Measurements from ENCODE around the gene SKAP2. TPM values are rescaled to one million over a fixed set of nuclear protein-coding genes. Genes with fewer than 3 reads are reported as not detected.

The SKAP2 gene
- total RNA-seq (2022; extraction: Qiagen RNA extraction; ENCODE audit: low read depth): 12.7 to 22.9 TPM (median 18.2 TPM) in 5 replicates

DNA sequence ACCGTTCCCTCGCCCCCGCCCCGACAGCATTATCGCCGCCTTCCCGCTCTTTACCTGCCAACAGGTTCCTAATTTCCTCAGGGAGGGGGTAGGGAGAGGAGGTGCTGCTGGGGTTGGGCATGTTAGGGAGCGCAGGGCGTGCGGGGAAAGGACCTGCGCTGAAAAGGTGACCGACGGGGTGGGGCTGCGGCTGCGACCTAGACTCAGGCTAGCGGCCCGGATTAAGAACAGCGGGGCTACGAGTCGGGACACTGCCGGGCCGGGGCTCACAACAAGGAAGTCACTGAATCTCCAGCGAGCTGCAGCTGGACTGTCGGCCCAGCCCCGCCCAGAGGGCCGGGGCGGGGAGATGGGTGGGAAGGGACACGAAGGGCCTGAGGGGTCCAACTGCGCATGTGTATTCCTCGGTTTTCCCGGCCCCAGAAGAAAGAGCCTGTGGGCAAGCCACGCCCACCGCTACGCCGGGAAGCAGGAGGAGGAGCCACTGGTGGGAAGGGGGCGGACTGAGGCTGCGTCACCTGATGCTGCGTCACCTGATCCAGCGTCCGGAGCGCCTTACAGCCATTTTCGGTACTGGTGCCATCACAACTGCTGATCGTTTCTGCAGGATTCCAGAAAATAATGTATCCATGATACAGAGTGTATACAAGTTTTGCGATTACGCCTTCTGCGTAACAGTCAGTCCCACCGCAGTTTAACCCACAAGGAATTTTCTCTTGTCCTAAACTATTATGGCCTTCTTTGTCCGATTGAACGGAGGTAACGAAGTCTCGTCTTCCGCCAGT lies at the start of gene SKAP2:
SKAP2 (minus strand) TSS at position 282 of the 785 bp plus-strand sequence; CDS start at position 121, 161 bp downstream.

Other genes with a start within 250 kb of the SKAP2 start
- gene HOXA1, start 231.4 kb upstream of the SKAP2 start, total RNA-seq (2022; extraction: Qiagen RNA extraction; ENCODE audit: low read depth): 2.3 to 4.4 TPM (median 3.6 TPM) in 5 replicates
- 0.70 to 1.6 TPM (median 1.2 TPM) in 5 replicates for gene HOXA2, start 238.1 kb upstream of the SKAP2 start, total RNA-seq (2022; extraction: Qiagen RNA extraction; ENCODE audit: low read depth)